Activated CD4-positive, alpha-beta T cell treated with anti-CD3 and anti-CD28 coated beads for 24 hours (primary cell): ENCODE results near the gene NEURL4.
"Not testable (repeated sequence)": the region's sequence is repeated elsewhere in the genome, so short reads cannot be mapped to it uniquely, and the experiment has no call there.

Experiments
- DNase-seq, 2 donors: peaks; one replicate each; pipeline ENCODE4 v3.0.0-alpha.2; 2020; ENCODE audit warnings: low read depth in 2 of 2

The NEURL4 gene

GRCh38 chr17:7328840-7329373 lies at the start of gene NEURL4:
Gene NEURL4 (minus strand): TSS chr17:7329335. CDS start chr17:7329312, 23 bp downstream.
- DNase-seq: no peak

- no peak for DNase-seq
Measured at GRCh38 chr17:7374353-7374752, 45.2 kb upstream of the NEURL4 start.

- no peak for DNase-seq
Measured at GRCh38 chr17:7370853-7371252, 41.7 kb upstream of the NEURL4 start.

GRCh38 chr17:7369825-7370224 lies 40.7 kb upstream of the NEURL4 start:
- DNase-seq: no peak

- DNase-seq: not testable (repeated sequence)
Measured at GRCh38 chr17:7368599-7368994, 39.5 kb upstream of the NEURL4 start.

GRCh38 chr17:7367918-7368598 lies 38.9 kb upstream of the NEURL4 start:
- no peak for DNase-seq

- DNase-seq: no peak
Measured at GRCh38 chr17:7367083-7367482, 37.9 kb upstream of the NEURL4 start.

GRCh38 chr17:7365963-7366362 lies 36.8 kb upstream of the NEURL4 start:
- DNase-seq: not testable (repeated sequence)

GRCh38 chr17:7363311-7363710 lies 34.2 kb upstream of the NEURL4 start:
- DNase-seq: no peak

- no peak for DNase-seq
Measured at GRCh38 chr17:7361906-7362305, 32.8 kb upstream of the NEURL4 start.

- no peak for DNase-seq
Measured at GRCh38 chr17:7357381-7357780, 28.2 kb upstream of the NEURL4 start.

- DNase-seq: no peak
Measured at GRCh38 chr17:7356756-7357155, 27.6 kb upstream of the NEURL4 start.

- peak; percentile 76 to 84 for DNase-seq
Measured at GRCh38 chr17:7356072-7356549, 27.0 kb upstream of the NEURL4 start.

GRCh38 chr17:7355573-7355972 lies 26.4 kb upstream of the NEURL4 start:
- no peak for DNase-seq

- no peak for DNase-seq
Measured at GRCh38 chr17:7355053-7355452, 25.9 kb upstream of the NEURL4 start, which contains the start of gene TMEM95. Gene TMEM95 (plus strand): TSS chr17:7355156. CDS start chr17:7355205, 49 bp downstream.

- no peak for DNase-seq
Measured at GRCh38 chr17:7354262-7354843, 25.2 kb upstream of the NEURL4 start.

- DNase-seq: no peak
Measured at GRCh38 chr17:7352910-7353635, 23.9 kb upstream of the NEURL4 start.

- DNase-seq: no peak
Measured at GRCh38 chr17:7352503-7352889, 23.4 kb upstream of the NEURL4 start.

GRCh38 chr17:7351665-7352502 lies 22.7 kb upstream of the NEURL4 start, which contains the start of gene KCTD11:
Gene KCTD11 (plus strand): TSS chr17:7352162.
- peak; percentile 39 to 68 for DNase-seq

GRCh38 chr17:7348478-7349242 lies 19.5 kb upstream of the NEURL4 start:
- no peak for DNase-seq
